Measurements from ENCODE around the gene PCYT2. TPM values are rescaled to one million over a fixed set of nuclear protein-coding genes. Genes with fewer than 3 reads are reported as not detected.

PCYT2 gene
- total RNA-seq, 2 donors from 2014 or later, result 23.3 to 26.1 TPM

DNA sequence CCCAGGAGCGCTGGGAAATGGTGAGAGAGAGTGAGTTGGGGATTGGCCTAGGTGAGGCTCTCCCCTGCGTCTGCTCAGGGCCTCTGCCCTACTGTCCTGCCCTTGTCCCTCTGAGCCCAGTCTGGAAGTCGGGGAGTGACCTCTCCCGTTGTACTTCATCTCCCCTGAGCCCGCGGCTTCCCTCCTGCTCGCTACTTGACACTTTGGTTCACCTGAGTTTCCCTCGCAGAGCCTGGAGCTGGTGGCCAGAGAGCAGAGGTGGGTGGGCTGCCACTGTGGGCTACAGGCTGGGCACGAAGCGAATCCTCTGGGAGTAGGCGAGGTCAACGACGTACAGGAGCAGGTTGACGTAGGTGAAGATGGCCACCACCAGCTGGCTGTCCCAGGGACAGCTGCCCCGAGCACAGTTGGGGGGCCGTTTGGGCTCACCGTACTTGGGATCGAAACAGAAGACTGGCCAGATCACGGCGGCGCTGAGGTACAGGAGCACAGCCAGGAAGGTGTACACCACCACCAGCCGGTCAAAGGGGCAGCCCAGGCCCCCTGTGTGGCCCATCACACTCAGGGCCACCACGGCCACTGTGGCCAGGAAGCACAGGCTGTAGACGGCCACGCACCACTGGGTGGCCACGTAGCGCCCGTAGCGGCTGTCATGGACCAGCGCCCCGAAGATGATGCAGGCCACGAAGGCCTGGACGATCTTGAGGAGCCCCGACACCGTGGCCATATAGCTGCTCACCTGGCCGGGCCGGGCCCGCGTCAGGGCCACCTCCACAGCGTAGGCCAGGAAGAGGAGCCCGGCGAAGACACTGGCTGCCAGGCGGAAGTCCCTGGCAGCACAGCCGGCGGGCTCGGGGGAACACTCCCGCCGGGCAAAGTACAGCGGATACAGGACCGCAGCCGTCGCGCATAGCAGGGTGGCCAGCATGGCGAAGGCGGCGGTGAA lies 29.6 kb upstream of the PCYT2 start:
- no peaks in the 10 kb centered on the region for H3K27me3 ChIP-seq
- TF ChIP-seq, protein P1, sequence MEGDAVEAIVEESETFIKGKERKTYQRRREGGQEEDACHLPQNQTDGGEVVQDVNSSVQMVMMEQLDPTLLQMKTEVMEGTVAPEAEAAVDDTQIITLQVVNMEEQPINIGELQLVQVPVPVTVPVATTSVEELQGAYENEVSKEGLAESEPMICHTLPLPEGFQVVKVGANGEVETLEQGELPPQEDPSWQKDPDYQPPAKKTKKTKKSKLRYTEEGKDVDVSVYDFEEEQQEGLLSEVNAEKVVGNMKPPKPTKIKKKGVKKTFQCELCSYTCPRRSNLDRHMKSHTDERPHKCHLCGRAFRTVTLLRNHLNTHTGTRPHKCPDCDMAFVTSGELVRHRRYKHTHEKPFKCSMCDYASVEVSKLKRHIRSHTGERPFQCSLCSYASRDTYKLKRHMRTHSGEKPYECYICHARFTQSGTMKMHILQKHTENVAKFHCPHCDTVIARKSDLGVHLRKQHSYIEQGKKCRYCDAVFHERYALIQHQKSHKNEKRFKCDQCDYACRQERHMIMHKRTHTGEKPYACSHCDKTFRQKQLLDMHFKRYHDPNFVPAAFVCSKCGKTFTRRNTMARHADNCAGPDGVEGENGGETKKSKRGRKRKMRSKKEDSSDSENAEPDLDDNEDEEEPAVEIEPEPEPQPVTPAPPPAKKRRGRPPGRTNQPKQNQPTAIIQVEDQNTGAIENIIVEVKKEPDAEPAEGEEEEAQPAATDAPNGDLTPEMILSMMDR (IDR thresholded peaks at IDR 0.05), result no peak
- H3K9me3 ChIP-seq, result no peaks in the 10 kb centered on the region
- no peaks in the 10 kb centered on the region for H3K36me3 ChIP-seq
- H3K4me3 ChIP-seq, result no peak overlapping the region
- H3K27ac ChIP-seq, result peak overlapping the region in 1 of 2 donors; percentile 53
- H3K4me1 ChIP-seq, result peaks cover 0 to 40% of the 10 kb centered on the region in 2 donors
- no peak for DNase-seq (ENCODE audit: low spot score)

DNA sequence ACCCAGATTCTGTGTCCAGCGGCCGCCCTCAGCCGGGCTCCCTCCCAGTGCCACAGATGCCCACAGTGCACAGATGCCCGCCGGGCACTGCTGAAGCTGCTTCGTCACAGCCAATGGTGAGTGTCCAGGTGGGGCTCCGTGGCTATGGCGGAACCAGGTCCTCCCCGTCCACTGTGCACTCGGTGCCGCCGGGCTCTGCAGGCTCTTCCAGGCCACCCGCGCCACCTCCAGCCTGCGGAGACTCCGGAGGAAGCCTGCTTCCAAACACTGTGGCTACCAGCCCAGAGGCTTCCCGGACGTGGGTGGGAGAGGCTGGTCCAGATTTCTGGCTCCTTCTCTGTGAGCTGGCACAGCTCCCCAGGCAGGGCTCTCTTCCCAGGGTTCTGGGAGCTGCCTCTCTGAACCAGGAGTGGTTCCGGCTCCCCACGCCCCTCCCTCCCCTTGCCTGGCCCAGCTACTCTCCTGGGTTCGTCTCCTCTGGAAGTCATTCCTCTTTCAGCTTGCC lies 28.7 kb upstream of the PCYT2 start:
- peaks cover 0 to 40% of the 10 kb centered on the region in 2 donors for H3K4me1 ChIP-seq
- DNase-seq (ENCODE audit: low spot score), result peak; percentile 68
- H3K27ac ChIP-seq, result no peak overlapping the region
- no peaks in the 10 kb centered on the region for H3K9me3 ChIP-seq
- no peaks in the 10 kb centered on the region for H3K36me3 ChIP-seq
- H3K27me3 ChIP-seq, result no peaks in the 10 kb centered on the region
- TF ChIP-seq, protein P1 (IDR thresholded peaks at IDR 0.05), result no peak
- no peak overlapping the region for H3K4me3 ChIP-seq

DNA sequence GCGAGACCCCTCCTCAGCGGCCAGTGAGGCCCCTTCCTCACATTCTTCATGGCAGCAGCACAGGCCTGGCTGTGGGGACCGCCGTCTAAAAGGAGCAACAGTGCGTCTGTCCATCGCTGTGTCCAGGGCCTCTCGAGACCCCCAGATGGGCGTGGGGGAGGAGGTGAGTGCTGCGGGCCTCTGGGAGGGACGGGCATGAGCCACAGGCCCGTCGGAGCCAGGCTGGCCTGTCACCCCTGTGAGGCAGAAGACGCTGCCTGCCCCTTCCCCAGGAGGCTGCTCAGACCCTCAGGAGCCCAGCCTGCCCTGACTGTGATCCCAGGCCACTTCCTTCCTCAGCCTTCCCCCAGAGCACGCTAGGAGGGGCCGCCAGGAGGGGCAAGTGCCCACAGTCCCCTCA lies 28.0 kb upstream of the PCYT2 start:
- H3K4me1 ChIP-seq, result peaks cover 0 to 40% of the 10 kb centered on the region in 2 donors
- TF ChIP-seq, protein P1 (IDR thresholded peaks at IDR 0.05), result no peak
- no peak for DNase-seq (ENCODE audit: low spot score)
- no peaks in the 10 kb centered on the region for H3K36me3 ChIP-seq
- H3K27me3 ChIP-seq, result no peaks in the 10 kb centered on the region
- H3K27ac ChIP-seq, result no peak overlapping the region
- H3K9me3 ChIP-seq, result no peaks in the 10 kb centered on the region
- no peak overlapping the region for H3K4me3 ChIP-seq

DNA sequence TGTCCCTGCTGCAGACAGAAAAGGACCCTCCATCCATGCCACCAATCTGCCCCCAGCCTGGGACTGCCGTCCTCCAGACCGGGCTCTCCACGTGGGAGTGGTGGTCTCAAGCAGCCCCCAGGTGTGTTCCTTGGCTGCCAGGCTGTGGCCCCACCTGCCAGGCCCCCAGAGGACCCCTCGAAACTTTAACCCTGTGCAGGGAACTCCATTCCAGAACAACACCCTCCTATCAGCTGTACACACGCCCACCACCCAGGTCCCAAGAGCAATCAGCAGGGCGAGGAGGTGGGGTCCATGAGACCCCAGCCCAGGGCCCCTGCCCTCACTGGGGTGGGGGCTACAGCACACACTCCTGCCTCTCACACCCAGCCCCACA lies 24.5 kb upstream of the PCYT2 start:
- Histone ChIP-seq H3K4me1 (peaks cover 0 to 29% of the 10 kb centered on the region in 2 donors), H3K27ac (no peak overlapping the region), H3K9me3 (no peaks in the 10 kb centered on the region), H3K27me3 (no peaks in the 10 kb centered on the region), H3K36me3 (no peaks in the 10 kb centered on the region), H3K4me3 (no peak overlapping the region)
- TF ChIP-seq, protein P1 (IDR thresholded peaks at IDR 0.05), result no peak
- no peak for DNase-seq (ENCODE audit: low spot score)

DNA sequence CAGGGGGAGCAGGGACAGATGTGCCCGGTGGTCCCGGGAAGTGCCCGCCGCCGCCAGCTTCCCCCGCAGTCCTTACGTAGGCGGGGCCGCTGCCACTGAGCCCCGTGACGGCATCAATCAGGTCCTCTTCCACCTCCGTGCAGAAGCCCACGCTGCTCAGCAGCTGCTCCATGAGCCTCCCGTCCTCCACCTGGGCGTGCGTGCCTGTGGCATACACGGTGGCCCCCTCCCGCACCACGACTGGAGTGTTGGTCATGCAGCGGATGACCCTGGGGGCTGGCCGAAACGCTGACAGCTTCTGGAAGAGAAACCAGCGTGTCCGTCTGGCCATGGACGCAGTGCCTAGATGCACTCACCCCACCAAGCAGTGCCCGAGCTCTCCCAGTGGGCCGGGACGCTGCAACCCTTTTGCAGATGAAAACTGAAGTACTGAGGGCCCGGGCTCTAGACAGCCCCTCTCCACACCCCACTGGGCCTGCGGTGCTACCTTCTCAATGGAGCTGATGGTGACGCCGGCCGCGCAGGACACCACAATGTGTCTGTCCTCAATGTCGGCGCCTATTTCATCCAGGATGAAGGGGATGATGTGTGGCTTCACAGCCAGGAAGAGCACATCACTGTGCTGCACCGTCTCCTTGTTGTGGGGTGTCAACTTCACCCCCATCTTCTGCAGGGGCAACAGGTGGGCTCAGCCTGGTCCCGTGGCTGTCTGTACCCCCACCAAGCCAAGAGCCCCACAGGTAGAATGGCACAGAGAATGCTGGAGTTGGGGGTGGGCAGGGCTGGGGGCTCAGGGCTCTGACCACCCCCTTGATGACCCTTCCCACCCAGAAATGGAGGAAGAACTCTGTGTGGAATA lies 23.9 kb upstream of the PCYT2 start:
- Histone ChIP-seq H3K9me3 (no peaks in the 10 kb centered on the region), H3K4me1 (peaks cover 0 to 22% of the 10 kb centered on the region in 2 donors), H3K36me3 (no peaks in the 10 kb centered on the region), H3K27me3 (no peaks in the 10 kb centered on the region), H3K27ac (no peak overlapping the region), H3K4me3 (no peak overlapping the region)
- TF ChIP-seq, protein P1 (IDR thresholded peaks at IDR 0.05), result no peak
- DNase-seq (ENCODE audit: low spot score), result no peak
